ENCODE data around the gene AP3S2. TPM values are rescaled to one million over a fixed set of nuclear protein-coding genes. Genes with fewer than 3 reads are reported as not detected.

The AP3S2 gene
- polyA plus RNA-seq, 1 experiment: 23.5 TPM

- Histone ChIP-seq H3K4me3 (ENCODE audit: low read depth, low read length) (no peak overlapping the region), H3K36me3 (ENCODE audit: control insufficient read depth, insufficient read depth, low read length) (peaks cover 4% of the 10 kb centered on the region), H3K27me3 (ENCODE audit: control insufficient read depth, insufficient read depth, low read length) (no peaks in the 10 kb centered on the region)
- no peak for TF ChIP-seq CTCF (IDR thresholded peaks at IDR 0.05; ENCODE audit: insufficient read depth, low read depth, low read length)
- CTCF ChIA-PET: interaction anchor here (1.4 to 2.8 kb wide), 4 partner anchors 12 to 93 kb away, joined by 6 to 11 read pairs (median 8); no protein-coding TSS in a partner anchor
- no peak for DNase-seq (ENCODE audit: low read depth)
- POLR2A ChIA-PET: no interaction called here
Observed at GRCh38 chr15:89781891-89782618, 111.7 kb downstream of the AP3S2 start.

- CTCF ChIA-PET: interaction anchor here (0.6 to 2.8 kb wide), 4 partner anchors 11 to 39 kb away, joined by 5 to 6 read pairs (median 6); no protein-coding TSS in a partner anchor
- TF ChIP-seq CTCF (IDR thresholded peaks at IDR 0.05; ENCODE audit: insufficient read depth, low read depth, low read length): no peak
- DNase-seq (ENCODE audit: low read depth): no peak
- H3K27me3 ChIP-seq (ENCODE audit: control insufficient read depth, insufficient read depth, low read length): no peaks in the 10 kb centered on the region
- no peak overlapping the region for H3K4me3 ChIP-seq (ENCODE audit: low read depth, low read length)
- POLR2A ChIA-PET: no interaction called here
- H3K36me3 ChIP-seq (ENCODE audit: control insufficient read depth, insufficient read depth, low read length): peaks cover 4% of the 10 kb centered on the region
Observed at GRCh38 chr15:89781055-89781454, 112.7 kb downstream of the AP3S2 start.

GRCh38 chr15:89780601-89781000, 113.2 kb downstream of the AP3S2 start:
- H3K36me3 ChIP-seq (ENCODE audit: control insufficient read depth, insufficient read depth, low read length): peaks cover 4% of the 10 kb centered on the region
- ChIA-PET POLR2A (no interaction called here), CTCF (interaction anchor here (0.6 to 2.0 kb wide), 3 partner anchors 14 to 40 kb away, joined by 5 to 6 read pairs (median 5); no protein-coding TSS in a partner anchor)
- no peaks in the 10 kb centered on the region for H3K27me3 ChIP-seq (ENCODE audit: control insufficient read depth, insufficient read depth, low read length)
- no peak for TF ChIP-seq CTCF (IDR thresholded peaks at IDR 0.05; ENCODE audit: insufficient read depth, low read depth, low read length)
- no peak for DNase-seq (ENCODE audit: low read depth)
- no peak overlapping the region for H3K4me3 ChIP-seq (ENCODE audit: low read depth, low read length)

Small RNAs within 50 kb of the gene (small RNA-seq; reads per million reads assigned to genes)
- gene MIR5009 (ENCODE audit: insufficient read length, low read depth, low replicate concordance): not detected
- 0.84 reads per million for gene MIR5094 (ENCODE audit: insufficient read length, low read depth, low replicate concordance)
- not detected for gene RNU6-1111P (ENCODE audit: insufficient read length, low read depth, low replicate concordance)
- gene RNU7-111P (ENCODE audit: insufficient read length, low read depth, low replicate concordance): not detected

Other genes starting within 250 kb of the AP3S2 start
- gene KIF7, start 238.5 kb downstream of the AP3S2 start, polyA plus RNA-seq (2011; rRNA removed): 5.4 and 7.5 TPM in 2 replicates
- gene PLIN1, start 214.6 kb downstream of the AP3S2 start, polyA plus RNA-seq (2011; rRNA removed): 0.06 and 0.07 TPM in 2 replicates
- gene PEX11A, start 203.2 kb downstream of the AP3S2 start, polyA plus RNA-seq (2011; rRNA removed): 8.5 and 8.9 TPM in 2 replicates
- 0.15 and 0.17 TPM in 2 replicates for gene WDR93, start 203.2 kb downstream of the AP3S2 start, polyA plus RNA-seq (2011; rRNA removed)
- gene MESP1, start 142.7 kb downstream of the AP3S2 start, polyA plus RNA-seq (2011; rRNA removed): 0.20 and 0.49 TPM in 2 replicates
- gene MESP2, start 117.7 kb downstream of the AP3S2 start, polyA plus RNA-seq (2011; rRNA removed): 0.28 and 0.39 TPM in 2 replicates
- gene ANPEP, start 79.1 kb downstream of the AP3S2 start, polyA plus RNA-seq (2011; rRNA removed): 122 and 187 TPM in 2 replicates
- gene ARPIN, start 19.0 kb upstream of the AP3S2 start, polyA plus RNA-seq (2011; rRNA removed): 10.0 and 11.2 TPM in 2 replicates
- gene ZNF710, start 107.3 kb upstream of the AP3S2 start, polyA plus RNA-seq (2011; rRNA removed): 2.0 and 2.1 TPM in 2 replicates
- gene IDH2, start 208.5 kb upstream of the AP3S2 start, polyA plus RNA-seq (2011; rRNA removed): 98.7 and 164 TPM in 2 replicates

Data from BJ (cell line).